HL-60/S4 treated with retinoic acid at 250 ng/mL for 4 days and 3 days (cell line): Measurements from ENCODE around the gene GALNT11.
"Not testable (repeated sequence)": the region's sequence is repeated elsewhere in the genome, so short reads cannot be mapped to it uniquely, and the experiment has no call there.

Experiments used
- in situ Hi-C: fragments of 300-500 bp; cut with MboI; formaldehyde crosslinking; loops from 2 replicates; pipeline ENCODE4 v1.7.0; 2022; ENCODE audit warnings: low sequenced_read_pairs

Gene GALNT11

DNA sequence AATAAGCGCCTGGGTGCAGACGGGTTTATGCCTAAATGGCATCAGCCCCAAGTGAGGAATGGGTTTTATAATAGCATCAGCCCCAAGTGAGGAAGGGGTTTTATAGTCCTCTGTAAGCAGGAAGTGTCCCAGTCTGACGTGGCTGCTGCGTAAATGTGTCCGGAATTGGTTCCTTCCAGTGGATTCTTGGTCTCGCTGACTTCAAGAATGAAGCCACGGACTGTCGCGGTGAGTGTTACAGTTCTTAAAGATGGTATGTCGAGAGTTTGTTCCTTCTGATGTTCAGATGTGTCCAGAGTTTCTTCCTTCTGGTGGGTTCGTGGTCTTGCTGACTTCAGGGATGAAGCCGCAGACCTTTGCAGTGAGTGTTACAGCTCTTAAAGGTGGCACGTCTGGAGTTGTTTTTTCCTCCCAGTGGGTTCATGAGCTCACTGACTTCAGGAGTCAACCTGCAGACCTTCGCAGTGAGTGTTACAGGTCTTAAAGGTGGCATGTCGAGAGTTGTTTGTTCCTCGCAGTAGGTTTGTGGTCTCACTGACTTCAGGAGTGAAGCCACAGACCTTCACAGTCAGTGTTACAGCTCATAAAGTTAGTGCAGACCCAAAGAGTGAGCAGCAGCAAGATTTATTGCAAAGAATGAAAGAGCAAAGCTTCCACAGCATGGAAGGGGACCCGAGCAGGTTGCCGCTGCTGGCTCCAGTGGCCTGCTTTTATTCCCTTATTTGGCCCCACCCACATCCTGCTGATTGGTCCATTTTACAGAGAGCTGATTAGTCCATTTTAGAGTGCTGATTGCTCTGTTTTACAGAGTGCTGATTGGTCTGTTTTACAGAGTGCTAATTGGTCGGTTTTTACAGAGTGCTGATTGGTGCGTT, 2.3 kb downstream of the GALNT11 start:
- in situ Hi-C loops: not testable (repeated sequence)

GRCh38 chr7:152030059-152030458, 4.6 kb downstream of the GALNT11 start:
- in situ Hi-C loops: not testable (repeated sequence)

DNA sequence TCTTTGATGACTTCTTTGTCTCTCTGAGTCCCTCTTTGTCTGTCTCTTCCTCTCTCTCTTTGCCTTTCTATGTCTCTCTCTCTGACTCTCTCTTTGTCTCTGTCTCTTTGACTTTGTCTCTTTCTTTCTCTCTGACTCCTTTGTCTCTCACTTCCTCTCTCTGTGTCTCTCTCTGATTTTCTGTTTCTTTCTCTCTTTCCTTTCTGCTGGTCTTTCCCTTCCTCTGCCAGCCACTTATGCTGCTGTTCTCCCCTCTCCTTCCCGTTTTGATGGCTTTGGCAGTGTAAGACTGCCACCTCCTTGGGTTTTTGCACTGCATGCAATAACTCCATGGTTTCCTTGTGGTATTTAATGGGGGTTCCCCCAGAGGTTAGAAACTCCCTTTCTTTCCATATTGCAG, 5.2 kb downstream of the GALNT11 start:
- in situ Hi-C loops: not testable (repeated sequence)

- in situ Hi-C loops: no loop called here
These were observed 10.3 kb downstream of the GALNT11 start for GRCh38 chr7:152035817-152036216.

DNA sequence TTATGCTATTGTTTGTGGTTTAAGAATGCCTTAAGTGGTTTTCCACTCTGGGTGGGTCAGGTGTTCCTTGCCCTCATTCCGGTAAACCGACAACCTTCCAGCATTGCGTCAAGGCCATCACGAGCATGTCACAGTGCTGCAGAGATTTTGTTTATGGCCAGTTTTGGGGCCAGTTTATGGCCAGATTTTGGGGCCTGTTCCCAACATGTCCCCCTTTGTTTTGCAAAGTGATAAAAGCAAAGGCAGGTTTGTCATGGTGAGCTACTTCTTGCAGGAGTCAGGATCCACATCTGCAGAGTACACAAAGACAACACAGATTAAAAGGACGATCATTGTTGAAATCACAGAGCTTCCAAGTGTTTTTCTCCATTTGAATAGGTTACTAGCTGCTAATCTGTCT, 12.9 kb downstream of the GALNT11 start:
- in situ Hi-C loops: not testable (repeated sequence)

- in situ Hi-C loops: not testable (repeated sequence)
These were observed 17.6 kb downstream of the GALNT11 start for GRCh38 chr7:152043086-152043485.

DNA sequence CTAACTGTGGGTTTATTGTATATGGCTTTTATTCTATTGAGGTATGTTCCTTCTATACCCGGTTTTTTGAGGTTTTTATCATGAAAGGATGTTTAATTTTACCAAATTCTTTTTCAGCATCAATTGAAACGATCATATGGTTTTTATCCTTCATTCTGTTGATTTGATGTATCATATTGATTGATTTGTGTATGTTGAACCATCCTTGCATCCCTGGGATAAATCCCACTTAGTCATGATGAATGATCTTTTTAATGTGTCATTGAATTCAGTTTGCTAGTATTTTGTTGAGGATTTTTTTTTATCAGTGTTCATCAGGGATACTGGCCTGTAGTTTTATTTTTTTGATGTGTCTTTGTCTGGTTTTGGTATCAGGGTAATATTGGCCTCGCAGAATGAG, 19.4 kb downstream of the GALNT11 start:
- in situ Hi-C loops: not testable (repeated sequence)

DNA sequence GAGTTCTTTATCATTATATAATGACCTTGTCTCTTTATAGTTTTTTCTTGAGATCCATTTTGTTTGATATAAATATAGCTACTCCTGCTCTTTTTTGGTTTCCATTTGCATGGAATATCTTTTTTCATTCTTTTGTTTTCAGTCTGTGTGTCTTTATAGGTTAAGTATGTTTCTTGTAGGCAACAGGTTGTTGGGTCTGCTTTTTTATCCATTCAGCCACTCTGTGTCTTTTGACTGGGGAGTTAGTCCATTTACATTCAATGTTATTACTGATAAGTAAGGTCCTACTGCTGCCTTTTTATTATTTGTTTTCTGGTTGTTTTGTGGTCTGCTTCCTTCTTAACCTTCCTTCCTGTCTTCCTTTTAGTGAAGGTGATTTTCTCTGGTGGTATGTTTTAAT, 21.1 kb downstream of the GALNT11 start:
- in situ Hi-C loops: no loop called here

DNA sequence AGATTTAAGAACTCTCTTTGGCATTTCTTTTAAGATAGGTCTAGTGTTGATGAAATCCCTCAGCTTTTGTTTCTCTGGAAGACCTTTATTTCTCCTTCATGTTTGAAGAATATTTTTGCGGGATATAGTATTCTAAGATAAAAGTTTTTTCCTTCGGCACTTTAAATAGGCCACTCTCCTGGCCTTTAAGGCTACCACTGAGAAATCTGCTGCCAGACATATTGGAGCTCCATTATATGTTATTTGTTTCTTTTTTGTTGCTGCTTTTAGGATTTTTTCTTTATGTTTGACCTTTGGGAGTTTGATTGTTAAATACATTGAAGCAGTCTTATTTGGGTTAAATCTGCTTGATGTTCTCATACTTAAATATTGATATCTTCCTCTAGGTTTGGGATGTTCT, 22.6 kb downstream of the GALNT11 start:
- in situ Hi-C loops: no loop called here

DNA sequence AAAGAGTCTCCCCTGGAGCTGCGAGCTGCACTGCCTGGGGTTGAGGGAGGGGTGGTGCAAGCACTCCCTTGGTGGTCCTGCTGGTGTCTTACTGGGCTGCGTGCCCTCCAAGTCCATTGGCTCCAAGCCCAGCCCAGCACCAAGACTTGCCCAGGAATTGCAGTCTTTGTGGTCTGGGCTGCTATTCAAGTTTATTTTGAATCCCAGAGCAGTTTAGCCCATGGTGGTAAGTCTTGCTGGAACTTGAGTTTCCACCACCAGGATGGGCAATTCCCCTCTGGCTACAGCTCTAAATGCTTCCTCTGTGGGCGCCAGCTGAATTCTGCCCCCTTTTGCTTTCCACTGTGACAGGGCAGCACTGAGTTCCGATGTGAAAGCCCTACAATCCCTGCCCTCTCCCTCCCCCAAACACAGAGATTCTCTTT, 25.1 kb downstream of the GALNT11 start:
- in situ Hi-C loops: no loop called here

GRCh38 chr7:152051968-152052367, 26.5 kb downstream of the GALNT11 start:
- in situ Hi-C loops: no loop called here

- in situ Hi-C loops: no loop called here
These were observed 27.3 kb downstream of the GALNT11 start for GRCh38 chr7:152052771-152053170.

- in situ Hi-C loops: no loop called here
These were observed 29.1 kb downstream of the GALNT11 start for GRCh38 chr7:152054367-152055230.

DNA sequence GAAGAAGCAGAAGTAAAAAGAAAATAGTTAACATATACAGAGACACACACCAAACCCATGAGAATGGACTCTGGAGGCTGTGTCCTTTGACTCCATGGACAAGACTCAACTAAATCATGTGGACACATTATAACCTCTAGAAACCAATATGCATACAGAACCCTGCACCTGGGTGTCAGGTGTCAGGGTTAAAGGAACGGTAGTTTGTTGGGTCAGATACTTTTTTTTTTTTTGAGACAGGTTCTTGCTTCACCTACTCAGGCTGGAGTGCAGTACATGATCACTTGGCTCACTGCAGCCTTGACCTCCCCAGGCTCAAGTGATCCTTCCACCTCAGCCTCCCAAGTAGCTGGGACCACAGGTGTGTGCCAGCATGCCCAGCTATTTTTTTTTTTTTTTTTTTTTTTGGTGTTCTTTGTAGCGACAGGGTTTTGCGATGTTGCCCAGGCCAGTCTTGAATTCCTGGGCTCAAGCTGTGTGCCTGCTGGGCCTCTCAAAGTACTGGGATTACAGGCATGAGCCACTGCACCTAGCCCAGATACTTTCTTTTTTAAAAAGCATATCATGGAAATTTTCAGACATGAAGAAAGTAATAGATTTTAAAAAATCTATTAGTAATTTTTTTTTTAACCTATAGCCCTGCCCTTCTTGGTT, 31.3 kb downstream of the GALNT11 start:
- in situ Hi-C loops: no loop called here

DNA sequence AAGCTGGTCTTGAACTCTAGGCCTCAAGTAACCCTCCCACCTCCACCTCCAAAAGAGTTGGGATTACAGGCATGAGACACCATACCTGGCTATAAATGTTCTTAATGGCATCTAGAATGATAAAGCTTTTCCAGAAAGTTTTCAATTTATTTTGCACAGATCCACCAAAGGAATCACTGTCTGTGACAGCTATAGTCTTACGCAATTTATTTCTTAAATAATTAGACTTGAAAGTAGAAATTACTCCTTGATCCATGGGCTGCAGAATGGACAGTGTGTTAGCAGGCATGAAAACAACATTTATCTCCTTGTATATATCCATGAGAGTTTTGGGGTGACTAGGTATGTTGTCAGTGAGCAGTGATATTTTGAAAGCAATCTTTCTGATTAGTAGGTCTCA, 33.8 kb downstream of the GALNT11 start:
- in situ Hi-C loops: no loop called here

DNA sequence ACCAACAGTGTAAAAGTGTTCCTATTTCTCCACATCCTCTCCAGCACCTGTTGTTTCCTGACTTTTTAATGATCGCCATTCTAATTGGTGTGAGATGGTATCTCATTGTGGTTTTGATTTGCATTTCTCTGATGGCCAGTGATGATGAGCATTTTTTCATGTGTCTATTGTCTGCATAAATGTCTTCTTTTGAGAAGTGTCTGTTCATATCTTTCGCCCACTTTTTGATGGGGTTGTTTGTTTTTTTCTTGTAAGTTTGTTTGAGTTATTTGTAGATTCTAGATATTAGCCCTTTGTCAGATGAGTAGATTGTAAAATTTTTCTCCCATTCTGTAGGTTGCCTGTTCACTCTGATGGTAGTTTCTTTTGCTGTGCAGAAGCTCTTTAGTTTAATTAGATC, 35.6 kb downstream of the GALNT11 start:
- in situ Hi-C loops: not testable (repeated sequence)

- in situ Hi-C loops: not testable (repeated sequence)
These were observed 37.7 kb downstream of the GALNT11 start for GRCh38 chr7:152063192-152063591.

DNA sequence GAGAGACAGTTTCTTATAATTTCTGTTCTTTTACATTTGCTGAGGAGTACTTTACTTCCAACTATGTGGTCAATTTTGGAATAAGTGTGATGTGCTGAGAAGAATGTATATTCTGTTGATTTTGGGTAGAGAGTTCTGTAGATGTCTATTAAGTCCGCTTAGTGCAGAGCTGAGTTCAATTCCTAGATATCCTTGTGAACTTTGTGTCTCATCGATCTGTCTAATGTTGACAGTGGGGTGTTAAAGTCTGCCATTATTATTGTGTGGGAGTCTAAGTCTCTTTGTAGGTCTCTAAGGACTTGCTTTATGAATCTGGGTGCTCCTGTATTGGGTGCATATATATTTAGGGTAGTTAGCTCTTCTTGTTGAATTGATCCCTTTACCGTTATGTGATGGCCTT, 38.3 kb downstream of the GALNT11 start:
- in situ Hi-C loops: not testable (repeated sequence)

GRCh38 chr7:152065800-152066344, 40.4 kb downstream of the GALNT11 start:
- in situ Hi-C loops: not testable (repeated sequence)

DNA sequence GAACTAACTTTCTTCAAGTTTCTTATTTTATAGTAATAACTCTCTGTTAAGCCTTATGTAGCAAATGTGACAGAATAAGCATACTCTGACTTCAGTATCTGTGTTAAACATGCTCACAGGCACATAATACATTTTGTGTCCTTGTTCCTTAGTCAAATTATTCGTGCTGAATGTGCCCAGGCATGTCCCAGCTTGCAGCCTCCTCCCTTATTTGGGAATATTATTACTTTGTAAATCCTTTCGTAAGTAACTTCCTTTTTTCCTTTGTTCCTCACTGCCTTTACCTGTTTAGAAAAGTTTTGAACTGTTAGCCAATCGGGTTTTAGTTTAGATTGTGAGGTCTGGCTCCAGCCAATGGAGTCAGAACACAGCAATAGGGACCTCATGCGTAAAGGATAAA, 46.9 kb downstream of the GALNT11 start:
- in situ Hi-C loops: no loop called here

DNA sequence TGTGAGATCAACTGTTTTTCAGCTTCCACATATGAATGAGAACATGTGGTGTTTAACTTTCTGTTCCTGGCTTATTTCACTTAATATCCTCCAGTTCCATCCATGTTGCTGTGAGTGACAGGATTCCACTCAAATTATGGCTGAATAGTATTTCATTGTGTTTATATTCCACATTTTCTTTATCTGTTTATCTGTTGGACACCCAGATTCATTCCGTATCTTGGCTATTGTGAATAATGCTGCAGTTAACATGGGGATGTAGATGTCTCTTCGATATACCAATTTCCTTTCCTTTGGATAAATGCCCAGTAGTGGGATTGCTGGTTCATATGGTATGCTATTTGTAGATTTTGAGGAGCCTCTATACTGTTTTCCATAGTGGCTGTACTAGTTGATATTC, 47.9 kb downstream of the GALNT11 start:
- in situ Hi-C loops: no loop called here
